EL (cell line): ENCODE results near the gene QRFPR.
"Not testable (repeated sequence)": the region's sequence is repeated elsewhere in the genome, so short reads cannot be mapped to it uniquely, and the experiment has no call there.

Experiments used
- DNase-seq: peaks from one replicate; pipeline ENCODE4 v3.0.0-alpha.2; 2016

Gene QRFPR

GRCh38 chr4:121338518-121338917 lies 42.3 kb downstream of the QRFPR start:
- DNase-seq, result no peak

- DNase-seq, result no peak
Measured at GRCh38 chr4:121336706-121337105, 44.1 kb downstream of the QRFPR start.

DNA sequence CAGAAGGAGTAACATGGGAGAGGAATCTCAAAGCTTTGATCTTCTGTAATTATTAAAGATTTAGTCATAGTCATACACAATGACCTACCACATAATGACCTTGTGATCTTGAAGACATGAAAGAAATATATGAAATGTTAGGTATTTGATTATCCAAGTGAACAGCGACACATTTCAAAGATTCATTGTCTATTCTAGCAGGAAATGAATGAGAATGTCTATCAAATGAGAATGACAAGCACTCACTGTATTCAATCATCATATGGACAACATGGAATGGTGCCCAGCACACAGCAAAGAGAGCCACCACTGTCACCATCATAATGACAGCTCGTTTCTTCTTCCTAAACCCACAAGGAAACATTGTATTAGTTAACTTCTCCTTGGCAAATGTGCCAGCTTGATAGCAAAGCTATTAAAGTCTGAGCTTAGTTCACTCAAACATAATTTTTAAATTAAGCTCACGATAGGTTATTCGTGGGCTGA lies 50.6 kb downstream of the QRFPR start:
- no peak for DNase-seq

DNA sequence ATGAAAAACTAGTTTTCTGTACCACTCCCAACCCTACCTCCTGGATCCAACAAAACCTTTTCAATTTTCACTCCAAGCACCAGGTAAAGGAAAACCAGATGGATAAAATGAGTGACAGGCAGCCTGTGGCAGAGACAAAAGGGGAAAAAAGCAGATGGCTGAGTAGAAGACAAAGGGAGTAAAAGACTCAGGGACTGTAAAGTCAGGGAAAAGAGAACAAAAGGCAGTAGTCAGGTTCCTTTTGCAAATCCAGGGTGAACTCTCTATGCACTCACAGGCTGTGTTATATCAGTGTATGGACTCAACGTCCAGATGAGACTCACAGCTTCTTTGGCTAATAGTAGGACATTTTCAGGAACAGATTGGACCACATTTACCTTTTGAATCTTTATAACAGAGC lies 54.2 kb downstream of the QRFPR start:
- DNase-seq, result no peak

GRCh38 chr4:121324331-121324730 lies 56.5 kb downstream of the QRFPR start:
- DNase-seq, result no peak

DNA sequence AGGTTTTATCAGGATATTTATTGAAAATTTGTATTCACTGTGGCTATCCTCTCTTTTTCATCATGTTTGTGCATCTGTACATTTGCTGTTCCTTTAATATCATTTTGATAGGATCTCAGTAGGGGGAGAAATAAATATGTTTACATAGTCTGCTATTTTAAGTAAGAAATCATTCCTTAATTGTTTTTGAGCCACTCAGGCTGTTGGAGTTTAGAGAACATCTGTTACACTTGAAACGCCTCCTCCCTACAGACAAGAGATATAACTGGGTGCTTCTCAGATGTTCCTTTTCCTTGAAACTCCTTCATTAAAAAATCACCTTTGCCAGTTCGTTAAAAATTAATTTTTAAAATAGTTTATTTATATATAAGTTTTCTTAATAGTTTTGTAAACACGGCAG lies 59.4 kb downstream of the QRFPR start:
- no peak for DNase-seq

DNA sequence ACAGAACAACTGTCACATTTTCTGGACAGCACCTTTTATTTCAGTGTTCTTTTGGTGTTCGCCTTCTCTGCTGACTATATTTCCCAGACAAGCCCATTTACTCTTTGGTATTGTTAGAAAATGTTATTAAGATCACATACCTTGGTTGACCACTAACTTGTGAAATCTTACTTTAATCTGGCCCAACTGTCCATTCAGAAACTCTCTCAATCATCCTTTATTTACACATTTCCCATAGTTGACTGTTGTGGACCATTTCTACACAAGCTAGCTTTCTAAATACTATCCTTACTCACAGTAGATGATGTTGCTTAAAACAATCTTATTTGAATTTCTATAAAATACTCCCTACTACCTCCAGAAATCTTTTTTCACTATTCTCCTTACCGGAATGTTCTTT lies 64.7 kb downstream of the QRFPR start:
- DNase-seq, result no peak

GRCh38 chr4:121313430-121313829 lies 67.4 kb downstream of the QRFPR start:
- DNase-seq, result not testable (repeated sequence)

DNA sequence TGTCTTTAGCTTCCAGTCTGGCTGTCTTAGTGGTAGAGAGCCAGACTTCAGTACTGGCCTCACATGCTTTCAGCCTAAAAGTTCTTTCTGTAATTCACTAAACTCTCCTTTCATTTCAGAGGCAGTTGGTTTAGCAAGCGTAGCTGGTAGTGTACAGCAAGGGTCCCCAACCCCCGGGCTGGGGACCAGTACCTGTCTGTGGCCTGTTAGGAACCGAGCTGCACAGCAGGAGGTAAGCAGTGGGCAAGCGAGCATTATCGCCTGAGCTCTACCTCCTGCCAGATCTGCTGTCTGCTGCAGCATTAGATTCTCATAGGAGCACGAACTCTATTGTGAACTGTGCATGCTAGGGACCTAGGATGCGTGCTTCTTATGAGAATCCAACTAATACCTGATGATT lies 72.0 kb downstream of the QRFPR start:
- DNase-seq, result no peak

GRCh38 chr4:121308328-121308663 lies 72.5 kb downstream of the QRFPR start:
- peak; percentile 21 for DNase-seq

- DNase-seq, result peak; percentile 44
Measured at GRCh38 chr4:121307445-121308327, 73.1 kb downstream of the QRFPR start.

GRCh38 chr4:121306931-121307330 lies 73.9 kb downstream of the QRFPR start:
- no peak for DNase-seq

- DNase-seq, result no peak
Measured at GRCh38 chr4:121304893-121305292, 75.9 kb downstream of the QRFPR start.

- DNase-seq, result no peak
Measured at GRCh38 chr4:121299367-121299766, 81.5 kb downstream of the QRFPR start.

- DNase-seq, result no peak
Measured at GRCh38 chr4:121283319-121283718, 97.5 kb downstream of the QRFPR start.

- no peak for DNase-seq
Measured at GRCh38 chr4:121280425-121280824, 100.4 kb downstream of the QRFPR start.

DNA sequence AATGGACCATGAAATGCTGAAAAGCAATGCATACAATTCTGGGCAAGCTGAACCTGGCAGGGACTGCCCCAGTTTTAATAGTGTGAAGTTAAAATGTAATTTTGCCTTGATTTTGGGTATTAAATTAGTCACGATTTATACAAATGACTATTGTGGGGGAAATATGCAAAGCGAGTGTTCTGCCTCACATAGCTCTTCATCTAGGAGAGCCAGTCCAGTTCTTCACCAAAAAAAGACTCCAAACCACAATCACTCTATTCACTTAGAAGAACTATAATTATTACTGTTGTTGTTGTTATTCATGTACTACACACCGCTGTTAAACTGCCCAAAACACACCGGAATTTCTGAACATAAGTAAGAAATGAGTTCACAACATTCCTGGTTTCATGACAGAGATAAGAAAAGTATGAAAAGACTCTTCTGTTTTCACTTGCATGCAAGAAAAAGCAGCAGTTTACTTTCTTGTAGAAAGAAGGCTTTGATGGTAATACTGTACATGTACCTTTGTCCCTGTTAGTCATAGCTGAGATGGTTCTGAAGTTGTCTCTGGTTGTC lies 101.9 kb downstream of the QRFPR start:
- DNase-seq, result peak; percentile 13
